ENCODE results near the gene NPPB. TPM values are rescaled to one million over a fixed set of nuclear protein-coding genes. Genes with fewer than 3 reads are reported as not detected.

Gene NPPB
- total and polyA plus RNA-seq, 2 donors (not counting 1 experiment from before 2014, with no cell fraction given) = not detected

DNA sequence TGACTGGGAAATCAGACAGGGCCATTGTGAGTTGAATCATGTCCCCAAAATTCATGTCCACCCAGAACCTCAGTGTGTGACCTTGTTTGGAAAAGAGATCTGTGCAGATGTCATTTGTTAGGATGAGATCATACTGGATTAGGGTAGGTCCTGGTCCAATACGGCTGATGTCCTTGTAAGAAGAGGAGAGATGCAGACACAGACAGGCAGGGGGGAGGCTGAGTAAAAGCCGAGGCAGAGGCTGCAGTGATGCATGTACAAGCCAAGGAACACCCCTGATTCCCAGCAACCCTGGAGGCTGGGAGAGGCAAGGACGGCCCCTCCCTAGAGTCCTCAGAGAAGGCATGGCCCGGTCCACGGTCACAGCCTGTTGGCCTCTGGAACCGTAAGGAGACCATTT is 15.9 kb upstream of the NPPB start:
- TF ChIP-seq CTCF (conservative IDR thresholded peaks at IDR 0.05 in 1 of 2, IDR thresholded peaks at IDR 0.05 in 1 of 2; ENCODE audit: low read depth in 1 of 2, low read length in 2 of 2) = no peak
- TF ChIP-seq EZH2 (IDR thresholded peaks at IDR 0.05; ENCODE audit: low read length, missing control alignments) = no peak
- Histone ChIP-seq H3K79me2 (ENCODE audit: control insufficient read depth, insufficient read depth, low read length) (no peaks in the 10 kb centered on the region), H3K36me3 (ENCODE audit: control insufficient read depth, insufficient read depth, low read length) (no peaks in the 10 kb centered on the region), H4K20me1 (ENCODE audit: control insufficient read depth, extremely low read depth, insufficient read depth, low read length) (no peaks in the 10 kb centered on the region), H3K4me3 (replicated peaks in 1 of 4; ENCODE audit: control extremely low read depth in 1 of 4, insufficient read depth in 1 of 4, low read depth in 3 of 4, low read length in 4 of 4) (no peak overlapping the region), H3K9ac (ENCODE audit: insufficient read depth, low read length) (no peak overlapping the region), H3K27ac (ENCODE audit: insufficient read depth, low read length) (no peak overlapping the region), H3K4me2 (ENCODE audit: extremely low read depth, insufficient read depth, low read length) (no peak overlapping the region), H3K4me1 (ENCODE audit: control insufficient read depth, extremely low read depth, insufficient read depth, low read length) (no peaks in the 10 kb centered on the region), H3K9me3 (ENCODE audit: control insufficient read depth, insufficient read depth, low read depth, low read length) (no peaks in the 10 kb centered on the region), H3K27me3 (ENCODE audit: control insufficient read depth, insufficient read depth, low read length) (peaks cover 29% of the 10 kb centered on the region), H2AFZ (ENCODE audit: low read length) (no peak overlapping the region)
- no peak for DNase-seq (ENCODE audit: low read depth in 2 of 2)

DNA sequence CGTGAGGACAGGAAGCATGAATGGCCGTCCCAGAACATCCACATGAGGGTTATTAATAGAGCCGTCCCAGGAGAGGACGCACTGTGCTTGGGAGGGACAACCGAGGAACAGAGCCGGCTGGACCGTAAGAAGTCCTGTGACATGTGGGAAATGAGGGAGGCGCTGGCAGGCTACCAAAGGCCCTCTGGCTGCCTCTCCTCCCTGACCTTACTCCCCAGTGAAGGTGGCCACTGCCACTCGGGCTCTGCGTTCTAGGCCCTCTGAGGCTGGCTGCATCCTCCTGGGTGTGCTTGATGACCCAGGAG is 15.5 kb upstream of the NPPB start:
- no peaks in the 10 kb centered on the region for H3K36me3 ChIP-seq (ENCODE audit: control insufficient read depth, insufficient read depth, low read length)
- no peak for TF ChIP-seq EZH2 (IDR thresholded peaks at IDR 0.05; ENCODE audit: low read length, missing control alignments)
- TF ChIP-seq CTCF (conservative IDR thresholded peaks at IDR 0.05 in 1 of 2, IDR thresholded peaks at IDR 0.05 in 1 of 2; ENCODE audit: low read depth in 1 of 2, low read length in 2 of 2) = no peak
- H3K9me3 ChIP-seq (ENCODE audit: control insufficient read depth, insufficient read depth, low read depth, low read length) = no peaks in the 10 kb centered on the region
- no peaks in the 10 kb centered on the region for H4K20me1 ChIP-seq (ENCODE audit: control insufficient read depth, extremely low read depth, insufficient read depth, low read length)
- no peak overlapping the region for H2AFZ ChIP-seq (ENCODE audit: low read length)
- H3K4me3 ChIP-seq (replicated peaks in 1 of 4; ENCODE audit: control extremely low read depth in 1 of 4, insufficient read depth in 1 of 4, low read depth in 3 of 4, low read length in 4 of 4) = no peak overlapping the region
- H3K9ac ChIP-seq (ENCODE audit: insufficient read depth, low read length) = no peak overlapping the region
- H3K79me2 ChIP-seq (ENCODE audit: control insufficient read depth, insufficient read depth, low read length) = no peaks in the 10 kb centered on the region
- no peak overlapping the region for H3K27ac ChIP-seq (ENCODE audit: insufficient read depth, low read length)
- DNase-seq (ENCODE audit: low read depth in 2 of 2) = no peak
- H3K27me3 ChIP-seq (ENCODE audit: control insufficient read depth, insufficient read depth, low read length) = peaks cover 30% of the 10 kb centered on the region
- H3K4me1 ChIP-seq (ENCODE audit: control insufficient read depth, extremely low read depth, insufficient read depth, low read length) = no peaks in the 10 kb centered on the region
- no peak overlapping the region for H3K4me2 ChIP-seq (ENCODE audit: extremely low read depth, insufficient read depth, low read length)

GRCh38 chr1:11873395-11874257 is 14.9 kb upstream of the NPPB start:
- no peak for DNase-seq (ENCODE audit: low read depth in 2 of 2)
- Histone ChIP-seq H3K4me2 (ENCODE audit: extremely low read depth, insufficient read depth, low read length) (no peak overlapping the region), H2AFZ (ENCODE audit: low read length) (no peak overlapping the region), H3K79me2 (ENCODE audit: control insufficient read depth, insufficient read depth, low read length) (no peaks in the 10 kb centered on the region), H3K4me1 (ENCODE audit: control insufficient read depth, extremely low read depth, insufficient read depth, low read length) (no peaks in the 10 kb centered on the region), H3K27ac (ENCODE audit: insufficient read depth, low read length) (no peak overlapping the region), H3K9ac (ENCODE audit: insufficient read depth, low read length) (no peak overlapping the region), H3K9me3 (ENCODE audit: control insufficient read depth, insufficient read depth, low read depth, low read length) (no peaks in the 10 kb centered on the region), H3K27me3 (ENCODE audit: control insufficient read depth, insufficient read depth, low read length) (peaks cover 28% of the 10 kb centered on the region), H4K20me1 (ENCODE audit: control insufficient read depth, extremely low read depth, insufficient read depth, low read length) (no peaks in the 10 kb centered on the region), H3K4me3 (replicated peaks in 1 of 4; ENCODE audit: control extremely low read depth in 1 of 4, insufficient read depth in 1 of 4, low read depth in 3 of 4, low read length in 4 of 4) (no peak overlapping the region), H3K36me3 (ENCODE audit: control insufficient read depth, insufficient read depth, low read length) (no peaks in the 10 kb centered on the region)
- TF ChIP-seq CTCF (conservative IDR thresholded peaks at IDR 0.05 in 1 of 2, IDR thresholded peaks at IDR 0.05 in 1 of 2; ENCODE audit: low read depth in 1 of 2, low read length in 2 of 2) = no peak
- TF ChIP-seq EZH2 (IDR thresholded peaks at IDR 0.05; ENCODE audit: low read length, missing control alignments) = no peak

All from fibroblast of lung (primary cell).